HG03064 (cell line): ENCODE measurements around the gene OXSM.
A peak's percentile ranks its signal among the peaks of the same experiment; 100 is the strongest.

ENCODE experiments used
- ATAC-seq: cut with Tn5 transposase; IDR thresholded peaks from one replicate; pipeline ENCODE4 v1.9.1; 2021; ENCODE audit warnings: low read depth; ENCODE audit not compliant: unreplicated experiment

OXSM gene

GRCh38 chr3:25789596-25790556 is at the start of gene OXSM:
OXSM (plus strand) TSS chr3:25790090; CDS start chr3:25791021, 931 bp downstream.
- peak; percentile 92 for ATAC-seq

GRCh38 chr3:25744470-25744869 is 45.4 kb upstream of the OXSM start:
- ATAC-seq: no peak

GRCh38 chr3:25747033-25747432 is 42.9 kb upstream of the OXSM start:
- no peak for ATAC-seq

GRCh38 chr3:25748189-25748588 is 41.7 kb upstream of the OXSM start:
- no peak for ATAC-seq

- no peak for ATAC-seq
Observed at GRCh38 chr3:25749031-25749581, 40.8 kb upstream of the OXSM start.

- no peak for ATAC-seq
Observed at GRCh38 chr3:25751048-25751447, 38.8 kb upstream of the OXSM start.

GRCh38 chr3:25751725-25752124 is 38.2 kb upstream of the OXSM start:
- ATAC-seq: no peak

GRCh38 chr3:25768851-25769250 is 21.0 kb upstream of the OXSM start:
- ATAC-seq: peak; percentile 95

- ATAC-seq: peak; percentile 74
Observed at GRCh38 chr3:25775936-25776335, 14.0 kb upstream of the OXSM start.

- ATAC-seq: no peak
Observed at GRCh38 chr3:25780618-25781017, 9.3 kb upstream of the OXSM start.

- no peak for ATAC-seq
Observed at GRCh38 chr3:25781145-25781757, 8.6 kb upstream of the OXSM start.

- ATAC-seq: peak; percentile 43
Observed at GRCh38 chr3:25781758-25782594, 7.9 kb upstream of the OXSM start.

GRCh38 chr3:25782636-25782937 is 7.3 kb upstream of the OXSM start:
- no peak for ATAC-seq

- ATAC-seq: peak; percentile 79
Observed at GRCh38 chr3:25782938-25783660, 6.8 kb upstream of the OXSM start, which contains the start of gene NGLY1. NGLY1 (minus strand) TSS chr3:25783443; CDS start chr3:25783390, 53 bp downstream.

- ATAC-seq: peak; percentile 22
Observed at GRCh38 chr3:25783661-25784512, 6.0 kb upstream of the OXSM start.

GRCh38 chr3:25784971-25785370 is 4.9 kb upstream of the OXSM start:
- ATAC-seq: no peak

GRCh38 chr3:25785826-25786225 is 4.1 kb upstream of the OXSM start:
- no peak for ATAC-seq

GRCh38 chr3:25787689-25788088 is 2.2 kb upstream of the OXSM start:
- no peak for ATAC-seq

- no peak for ATAC-seq
Observed at GRCh38 chr3:25789209-25789595, 688 bp upstream of the OXSM start.
